H9 (cell line): ENCODE results near the gene GET4. TPM values are rescaled to one million over a fixed set of nuclear protein-coding genes. Genes with fewer than 3 reads are reported as not detected.

Experiments used
- DNase-seq: peaks from one replicate; pipeline ENCODE4 v3.0.0-alpha.2; 2017
- H2AFZ ChIP-seq: one replicate; pipeline ENCODE4 v1.6.1; 2013; ENCODE audit warnings: mild to moderate bottlenecking, low read length, control low read depth, moderate library complexity
- H2AK5ac ChIP-seq: 2 replicates; pipeline ENCODE4 v1.6.1; 2013; ENCODE audit warnings: low read length, control low read depth, mixed read lengths; ENCODE audit not compliant: insufficient read length
- H2BK120ac ChIP-seq: one replicate; pipeline ENCODE4 v1.6.1; 2013; ENCODE audit warnings: low read depth, mild to moderate bottlenecking, low read length, control low read depth, inconsistent platforms; ENCODE audit not compliant: poor library complexity, severe bottlenecking
- H2BK12ac ChIP-seq: 2 replicates; pipeline ENCODE4 v1.6.1; 2013; ENCODE audit warnings: low read length, control low read depth, mixed read lengths, low read depth; ENCODE audit not compliant: insufficient read length
- H2BK15ac ChIP-seq: 2 replicates; pipeline ENCODE4 v1.6.1; 2013; ENCODE audit warnings: low read depth, low read length, control low read depth
- H2BK20ac ChIP-seq: one replicate; pipeline ENCODE4 v1.6.1; 2013; ENCODE audit warnings: low read depth, mild to moderate bottlenecking, low read length, control low read depth, inconsistent platforms; ENCODE audit not compliant: poor library complexity, severe bottlenecking
- H2BK5ac ChIP-seq: 2 replicates; pipeline ENCODE4 v1.6.1; 2013; ENCODE audit warnings: low read length, control low read depth, mixed read lengths; ENCODE audit not compliant: insufficient read length
- H3K14ac ChIP-seq: 2 replicates; pipeline ENCODE4 v1.6.1; 2013; ENCODE audit warnings: low read length, control low read depth; ENCODE audit not compliant: insufficient read depth
- H3K18ac ChIP-seq: 2 replicates; pipeline ENCODE4 v1.6.1; 2013; ENCODE audit warnings: low read depth, mild to moderate bottlenecking, mixed read lengths, low read length, control low read depth; ENCODE audit not compliant: insufficient read length
- H3K23ac ChIP-seq: 2 replicates; pipeline ENCODE4 v1.6.1; 2013; ENCODE audit warnings: low read length, control low read depth, mixed read lengths, low read depth; ENCODE audit not compliant: insufficient read length
- H3K23me2 ChIP-seq: 2 replicates; pipeline ENCODE4 v1.6.1; 2013; ENCODE audit warnings: low read depth, mild to moderate bottlenecking, mixed read lengths, low read length, control low read depth; ENCODE audit not compliant: insufficient read length, poor library complexity, severe bottlenecking
- H3K27ac ChIP-seq: 2 replicates; pipeline ENCODE4 v1.5.1; 2013; ENCODE audit warnings: low read length, control low read depth, mixed read lengths, low read depth; ENCODE audit not compliant: insufficient read length
- H3K27me3 ChIP-seq: 2 replicates; pipeline ENCODE4 v1.6.1; 2013; ENCODE audit warnings: low read length, control low read depth, inconsistent platforms; ENCODE audit not compliant: insufficient read depth
- H3K4ac ChIP-seq: 2 replicates; pipeline ENCODE4 v1.6.1; 2013; ENCODE audit warnings: low read depth, mild to moderate bottlenecking, control low read depth, inconsistent platforms, low read length, moderate library complexity
- H3K4me1 ChIP-seq: 2 replicates; pipeline ENCODE4 v1.6.1; 2013; ENCODE audit warnings: low read length, control low read depth, inconsistent platforms; ENCODE audit not compliant: insufficient read depth
- H3K4me2 ChIP-seq: 2 replicates; pipeline ENCODE4 v1.6.1; 2013; ENCODE audit warnings: low read length, control low read depth, mixed read lengths; ENCODE audit not compliant: insufficient read length, insufficient read depth
- H3K56ac ChIP-seq: 2 replicates; pipeline ENCODE4 v1.6.1; 2013; ENCODE audit warnings: low read depth, mild to moderate bottlenecking, mixed read lengths, low read length, control low read depth; ENCODE audit not compliant: insufficient read length
- H3K79me1 ChIP-seq: 2 replicates; pipeline ENCODE4 v1.6.1; 2013; ENCODE audit warnings: low read depth, mild to moderate bottlenecking, moderate library complexity, low read length, control low read depth, inconsistent platforms; ENCODE audit not compliant: insufficient read depth, poor library complexity, severe bottlenecking
- H3K79me2 ChIP-seq: 2 replicates; pipeline ENCODE4 v1.6.1; 2013; ENCODE audit warnings: low read length, control low read depth, inconsistent platforms; ENCODE audit not compliant: insufficient read depth
- H3K9ac ChIP-seq: 2 replicates; pipeline ENCODE4 v1.6.1; 2013; ENCODE audit warnings: low read length, control low read depth, mixed read lengths; ENCODE audit not compliant: insufficient read length; ENCODE audit errors: extremely low read depth
- H3K9me3 ChIP-seq: one replicate; pipeline ENCODE4 v1.6.1; 2013; ENCODE audit warnings: low read depth, low read length, inconsistent platforms; ENCODE audit not compliant: control insufficient read depth
- H3T11ph ChIP-seq: one replicate; pipeline ENCODE4 v1.6.1; 2013; ENCODE audit warnings: mild to moderate bottlenecking, low read length, control low read depth, inconsistent platforms
- H4K20me1 ChIP-seq: one replicate; pipeline ENCODE4 v1.6.1; 2013; ENCODE audit not compliant: control insufficient read depth, insufficient read length, insufficient read depth
- H4K5ac ChIP-seq: 2 replicates; pipeline ENCODE4 v1.6.1; 2013; ENCODE audit warnings: low read depth, mild to moderate bottlenecking, mixed read lengths, low read length, control low read depth; ENCODE audit not compliant: insufficient read length
- H4K8ac ChIP-seq: replicated peaks from 2 replicates; pipeline ENCODE4 v1.6.1; 2013; ENCODE audit warnings: low read length, control low read depth, mixed read lengths, low read depth; ENCODE audit not compliant: insufficient read length
- H4K91ac ChIP-seq: 2 replicates; pipeline ENCODE4 v1.6.1; 2013; ENCODE audit warnings: low read depth, mild to moderate bottlenecking, moderate library complexity, mixed read lengths, low read length, control low read depth; ENCODE audit not compliant: insufficient read length
- H3K27ac Mint-ChIP-seq, 3 experiments: 2 replicates in 2 of 3; 3 replicates in 1 of 3; pipeline ENCODE4 v1.8.0; 2020 to 2021; ENCODE audit warnings: mixed read lengths in 3 of 3, mild to moderate bottlenecking in 1 of 3, moderate library complexity in 1 of 3
- H3K27me3 Mint-ChIP-seq: 2 replicates; pipeline ENCODE4 v1.8.0; 2021; ENCODE audit warnings: low read depth, mild to moderate bottlenecking, moderate library complexity, mixed read lengths
- H3K36me3 Mint-ChIP-seq, 3 experiments: 2 replicates in 2 of 3; 3 replicates in 1 of 3; pipeline ENCODE4 v1.8.0; 2020 to 2021; ENCODE audit warnings: low read depth in 3 of 3, mixed read lengths in 3 of 3; ENCODE audit not compliant: insufficient read depth in 1 of 3
- H3K4me1 Mint-ChIP-seq, 2 experiments: 2 replicates each; pipeline ENCODE4 v1.8.0; 2020; ENCODE audit warnings: mixed read lengths in 2 of 2
- H3K4me3 Mint-ChIP-seq, 2 experiments: 2 replicates in 1 of 2; 3 replicates in 1 of 2; pipeline ENCODE4 v1.8.0; 2020 to 2021; ENCODE audit warnings: mild to moderate bottlenecking in 2 of 2, mixed read lengths in 2 of 2, moderate library complexity in 1 of 2
- H3K9me3 Mint-ChIP-seq, 2 experiments: 2 replicates in 1 of 2; 3 replicates in 1 of 2; pipeline ENCODE4 v1.8.0; 2020; ENCODE audit warnings: mild to moderate bottlenecking in 2 of 2, mixed read lengths in 2 of 2, moderate library complexity in 1 of 2
- WGBS: extraction: QIAGEN DNeasy Blood & Tissue Kit; methylation state at CpG from one replicate; pipeline ENCODE4 v1.1.7; 2013; ENCODE audit warnings: missing lambda C conversion rate, low lambda C conversion rate, mixed read lengths; ENCODE audit not compliant: insufficient read length; ENCODE audit errors: extremely low coverage; 5-methylcytosine and 5-hydroxymethylcytosine counted together
- total RNA-seq: library from RNA; stranded (reverse); gene quantifications from 2 replicates; pipeline ENCODE4 v1.2.1, GENCODE V29; 2021
- TF ChIP-seq, protein P1 (sequence below): fragments of 200-600 bp; sonication (generic); conservative IDR thresholded peaks from 3 replicates; pipeline ENCODE4 v1.8.0; 2021; ENCODE audit warnings: antibody characterized with exemption, mild to moderate bottlenecking

The GET4 gene
- total RNA-seq, 1 experiment from 2014 or later: 70.2 TPM

DNA sequence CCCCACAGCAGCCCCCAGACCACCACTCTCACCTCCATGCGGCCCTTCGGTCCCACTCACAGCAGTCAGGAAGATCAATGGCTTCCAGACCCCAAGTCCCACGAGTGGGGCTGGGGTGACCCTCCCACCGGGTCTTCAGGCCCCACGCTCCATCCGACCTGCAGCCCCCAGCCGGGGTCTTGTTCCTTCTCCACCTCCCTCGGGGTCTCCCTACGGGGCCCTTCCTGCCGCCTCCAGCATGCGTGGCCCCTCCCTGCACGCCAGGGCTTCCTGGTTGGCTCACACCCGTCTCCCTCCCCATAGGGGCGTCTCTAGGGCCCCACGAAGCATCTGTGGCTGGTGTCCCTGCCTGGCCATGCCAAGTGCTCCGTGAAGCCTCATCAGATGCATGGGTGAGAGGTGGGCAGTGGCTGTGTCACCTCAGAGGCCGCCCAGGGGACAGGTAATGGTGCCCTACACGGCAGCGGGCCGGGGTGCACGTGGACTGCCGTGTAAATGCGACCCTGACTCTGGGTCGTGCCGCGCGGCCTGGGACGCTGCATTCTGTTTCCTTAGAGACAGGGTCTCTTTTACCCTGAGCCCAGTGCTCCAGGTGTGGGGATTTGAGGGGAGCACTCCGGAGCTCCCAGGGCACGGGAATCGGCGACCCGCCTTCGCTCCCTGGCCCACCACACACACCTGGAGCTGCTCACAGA is 58.3 kb downstream of the GET4 start:
- no peak overlapping the region for H3K4me3 Mint-ChIP-seq
- Histone ChIP-seq H3K56ac (no peak overlapping the region), H4K8ac (no peak overlapping the region), H2BK120ac (no peak overlapping the region), H3K27ac (no peak overlapping the region), H3K4ac (no peak overlapping the region), H2AK5ac (no peak overlapping the region), H3K27me3 (no peaks in the 10 kb centered on the region), H4K91ac (no peak overlapping the region), H3K23me2 (no peaks in the 10 kb centered on the region), H2BK12ac (no peak overlapping the region), H3K9ac (no peak overlapping the region), H3T11ph (no peak overlapping the region), H2AFZ (no peak overlapping the region), H2BK15ac (no peak overlapping the region), H2BK20ac (no peak overlapping the region), H3K14ac (0 out of 2 replicates have a peak overlapping the region, but pooled peaks have one; percentile 28), H3K9me3 (no peaks in the 10 kb centered on the region), H4K5ac (no peak overlapping the region), H3K79me1 (no peaks in the 10 kb centered on the region), H2BK5ac (no peak overlapping the region), H4K20me1 (no peaks in the 10 kb centered on the region), H3K18ac (no peak overlapping the region), H3K79me2 (no peaks in the 10 kb centered on the region), H3K23ac (no peak overlapping the region), H3K4me1 (no peaks in the 10 kb centered on the region), H3K4me2 (no peak overlapping the region)
- no peaks in the 10 kb centered on the region for H3K9me3 Mint-ChIP-seq
- TF ChIP-seq, protein P1, sequence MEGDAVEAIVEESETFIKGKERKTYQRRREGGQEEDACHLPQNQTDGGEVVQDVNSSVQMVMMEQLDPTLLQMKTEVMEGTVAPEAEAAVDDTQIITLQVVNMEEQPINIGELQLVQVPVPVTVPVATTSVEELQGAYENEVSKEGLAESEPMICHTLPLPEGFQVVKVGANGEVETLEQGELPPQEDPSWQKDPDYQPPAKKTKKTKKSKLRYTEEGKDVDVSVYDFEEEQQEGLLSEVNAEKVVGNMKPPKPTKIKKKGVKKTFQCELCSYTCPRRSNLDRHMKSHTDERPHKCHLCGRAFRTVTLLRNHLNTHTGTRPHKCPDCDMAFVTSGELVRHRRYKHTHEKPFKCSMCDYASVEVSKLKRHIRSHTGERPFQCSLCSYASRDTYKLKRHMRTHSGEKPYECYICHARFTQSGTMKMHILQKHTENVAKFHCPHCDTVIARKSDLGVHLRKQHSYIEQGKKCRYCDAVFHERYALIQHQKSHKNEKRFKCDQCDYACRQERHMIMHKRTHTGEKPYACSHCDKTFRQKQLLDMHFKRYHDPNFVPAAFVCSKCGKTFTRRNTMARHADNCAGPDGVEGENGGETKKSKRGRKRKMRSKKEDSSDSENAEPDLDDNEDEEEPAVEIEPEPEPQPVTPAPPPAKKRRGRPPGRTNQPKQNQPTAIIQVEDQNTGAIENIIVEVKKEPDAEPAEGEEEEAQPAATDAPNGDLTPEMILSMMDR: no peak
- no peaks in the 10 kb centered on the region for H3K27me3 Mint-ChIP-seq
- WGBS: no CpG with 5 or more reads among the region's 34 CpGs
- H3K36me3 Mint-ChIP-seq: no peaks in the 10 kb centered on the region
- no peak overlapping the region; a peak in 1 of 7 replicates for H3K27ac Mint-ChIP-seq
- no peak for DNase-seq
- peaks cover 4 to 5% of the 10 kb centered on the region in 2 experiments; a peak in 2 of 4 replicates for H3K4me1 Mint-ChIP-seq
